GM12874 (cell line): Measurements from ENCODE around the gene DDAH2.

Experiments used
- CTCF ChIP-seq: IDR thresholded peaks from 2 replicates; pipeline ENCODE4 v1.5.1; 2011; ENCODE audit warnings: low read depth, mild to moderate bottlenecking, control low read depth, low read length, moderate library complexity; ENCODE audit not compliant: insufficient read depth

DDAH2 gene

GRCh38 chr6:31760790-31761189 is 31.7 kb upstream of the DDAH2 start:
- no peak for TF ChIP-seq CTCF

- TF ChIP-seq CTCF = no peak
Observed at GRCh38 chr6:31758281-31758680, 29.2 kb upstream of the DDAH2 start.

GRCh38 chr6:31752739-31753319 is 23.7 kb upstream of the DDAH2 start:
- TF ChIP-seq CTCF = no peak

GRCh38 chr6:31750411-31751022 is 21.4 kb upstream of the DDAH2 start:
- TF ChIP-seq CTCF = no peak

GRCh38 chr6:31749301-31750036 is 20.4 kb upstream of the DDAH2 start:
- no peak for TF ChIP-seq CTCF

- TF ChIP-seq CTCF = no peak
Observed at GRCh38 chr6:31744422-31744821, 15.3 kb upstream of the DDAH2 start.

- no peak for TF ChIP-seq CTCF
Observed at GRCh38 chr6:31742894-31743293, 13.8 kb upstream of the DDAH2 start.
